HG02870 (cell line): ENCODE results near the gene CLPTM1L.
"Not testable (repeated sequence)": the region's sequence is repeated elsewhere in the genome, so short reads cannot be mapped to it uniquely, and the experiment has no call there.

ENCODE experiments used
- ATAC-seq: cut with Tn5 transposase; IDR thresholded peaks from one replicate; pipeline ENCODE4 v1.9.1; 2021; ENCODE audit warnings: mild to moderate bottlenecking, moderate library complexity; ENCODE audit not compliant: unreplicated experiment

The CLPTM1L gene

DNA sequence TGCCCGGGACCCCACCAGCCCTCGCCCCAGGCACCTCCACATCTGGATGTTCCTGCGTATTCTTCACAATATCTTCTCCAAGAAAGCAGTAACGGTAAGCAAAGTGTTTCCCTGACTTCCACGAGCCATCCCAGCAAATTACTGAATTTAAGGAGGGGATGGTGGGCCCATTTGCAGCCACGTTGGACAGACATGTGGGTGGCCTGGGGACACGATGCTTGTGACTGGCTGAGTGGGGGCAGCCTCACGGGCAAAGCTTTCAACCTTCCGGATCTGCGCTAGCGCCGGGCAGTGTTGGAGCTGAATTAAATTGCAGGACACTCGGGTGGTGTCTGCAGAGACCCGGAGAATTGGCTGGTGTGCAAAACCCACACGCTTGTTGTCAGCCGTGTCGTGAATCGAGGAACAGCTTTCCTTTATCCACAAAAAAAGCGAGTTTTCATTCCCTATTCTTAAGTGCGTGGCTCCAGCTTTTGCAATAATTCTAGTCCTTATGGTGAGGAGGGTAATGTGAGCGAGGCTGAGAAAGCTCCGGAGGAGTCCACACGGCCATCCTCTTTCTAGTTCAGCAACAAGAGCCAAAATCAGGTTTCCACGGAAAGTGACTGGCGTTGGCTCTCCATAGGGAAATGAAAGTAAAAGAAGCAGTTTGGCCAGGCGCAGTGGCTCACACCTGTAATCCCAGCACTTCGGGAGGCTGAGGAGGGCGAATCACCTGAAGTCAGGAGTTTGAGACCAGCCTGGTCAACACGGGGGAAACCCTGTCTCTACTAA, 17.5 kb upstream of the CLPTM1L start:
- ATAC-seq = no peak

- ATAC-seq = no peak
Measured at GRCh38 chr5:1360861-1361260, 16.0 kb upstream of the CLPTM1L start.

DNA sequence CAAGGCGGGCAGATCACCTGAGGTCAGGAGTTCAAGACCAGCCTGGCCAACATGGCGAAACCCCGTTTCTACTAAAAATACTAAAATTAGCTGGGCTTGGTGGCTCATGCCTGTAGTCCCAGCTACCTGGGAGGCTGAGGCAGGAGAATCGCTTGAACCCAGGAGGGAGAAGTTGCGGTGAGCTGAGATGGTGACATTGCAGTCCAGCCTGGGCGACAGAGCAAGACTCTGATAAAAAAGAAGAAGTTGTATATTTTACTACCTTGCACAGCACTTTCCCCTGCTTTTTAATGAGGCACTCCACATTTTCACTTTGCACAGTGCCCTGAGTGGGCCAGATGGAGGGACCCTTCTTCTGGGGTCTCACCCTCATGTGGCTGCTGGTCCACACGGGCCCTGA, 15.5 kb upstream of the CLPTM1L start:
- ATAC-seq = not testable (repeated sequence)

DNA sequence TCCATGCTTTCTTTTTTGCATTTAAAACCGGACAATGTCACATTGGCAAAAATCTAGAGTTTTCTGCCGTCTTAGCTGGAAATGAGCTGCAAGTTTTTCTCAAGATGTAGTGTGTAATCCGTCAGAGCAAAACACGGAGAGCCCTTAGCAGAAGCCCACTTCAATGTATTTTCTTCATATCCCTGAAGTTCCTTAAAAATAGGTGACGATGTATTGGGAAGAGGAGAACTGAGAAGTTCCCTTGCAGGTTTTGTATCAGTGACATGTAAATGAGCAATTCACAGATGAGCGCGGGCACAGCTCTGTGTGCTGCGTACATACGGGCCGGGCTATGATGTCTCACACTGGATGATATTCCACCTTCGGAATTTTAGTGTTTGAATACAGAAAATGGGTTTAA, 14.8 kb upstream of the CLPTM1L start:
- ATAC-seq = no peak

- ATAC-seq = no peak
Measured at GRCh38 chr5:1359031-1359645, 14.2 kb upstream of the CLPTM1L start.

DNA sequence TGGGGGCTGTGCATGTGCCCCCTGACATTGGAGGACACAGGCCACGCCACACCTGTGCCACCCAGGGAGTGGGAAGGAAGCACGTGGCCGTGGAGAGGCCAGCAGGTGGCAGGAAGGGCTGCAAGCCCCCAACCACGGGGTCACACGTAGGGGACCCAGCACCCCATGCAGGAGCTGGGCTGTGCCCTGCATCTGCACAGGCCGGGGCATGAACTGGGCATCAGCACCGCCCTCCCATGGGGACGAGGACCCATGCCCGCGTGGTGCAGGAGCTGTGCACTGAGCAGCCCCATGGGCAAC, 13.8 kb upstream of the CLPTM1L start:
- no peak for ATAC-seq

GRCh38 chr5:1357946-1358725, 13.2 kb upstream of the CLPTM1L start:
- no peak for ATAC-seq

DNA sequence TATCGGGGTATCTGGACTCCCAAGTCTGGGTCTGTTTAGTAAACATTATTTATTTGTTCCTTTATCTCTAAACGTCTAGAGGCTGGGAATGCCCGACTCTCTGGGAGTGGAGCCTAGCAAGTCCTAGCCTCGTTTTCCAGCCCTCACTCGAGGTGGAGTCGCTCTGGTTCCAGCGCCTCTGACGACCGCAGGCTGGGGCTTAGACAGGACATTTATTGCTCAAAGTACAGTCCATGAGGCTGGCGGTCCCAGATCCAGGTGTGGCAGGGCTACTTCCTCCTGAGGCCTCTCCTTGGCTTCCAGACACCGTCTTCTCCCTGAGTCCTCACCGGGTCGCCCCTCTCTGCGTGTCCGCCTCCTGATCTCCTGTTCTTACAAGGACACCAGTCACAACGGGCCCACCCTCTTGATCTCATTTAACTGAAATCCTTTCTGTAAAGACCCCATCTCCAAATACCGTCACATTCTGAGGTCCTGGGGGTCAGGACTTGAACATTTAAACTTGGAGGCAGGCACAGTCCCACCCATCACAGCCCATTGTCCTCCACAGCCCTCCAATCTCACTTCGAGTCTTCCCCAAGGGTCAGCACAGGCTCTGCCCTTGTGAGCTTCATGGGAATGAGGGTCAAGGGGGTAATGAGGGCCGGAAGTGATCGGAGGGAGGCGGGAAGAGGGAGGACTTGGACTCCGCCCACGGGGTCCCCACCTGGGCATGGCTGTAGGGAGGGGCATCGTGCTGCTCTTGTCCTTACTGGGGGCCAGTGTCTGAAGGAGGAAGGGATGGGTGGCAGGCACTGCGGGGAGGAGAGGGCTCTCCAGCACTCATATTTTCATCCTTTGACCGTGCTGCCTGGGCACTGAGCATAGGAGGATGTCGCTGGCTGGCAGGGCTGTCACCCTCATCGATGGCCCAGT, 12.2 kb upstream of the CLPTM1L start:
- no peak for ATAC-seq

- ATAC-seq = no peak
Measured at GRCh38 chr5:1354576-1354975, 9.7 kb upstream of the CLPTM1L start.

GRCh38 chr5:1352231-1353219, 7.6 kb upstream of the CLPTM1L start:
- no peak for ATAC-seq

- ATAC-seq = no peak
Measured at GRCh38 chr5:1351156-1351555, 6.3 kb upstream of the CLPTM1L start.

DNA sequence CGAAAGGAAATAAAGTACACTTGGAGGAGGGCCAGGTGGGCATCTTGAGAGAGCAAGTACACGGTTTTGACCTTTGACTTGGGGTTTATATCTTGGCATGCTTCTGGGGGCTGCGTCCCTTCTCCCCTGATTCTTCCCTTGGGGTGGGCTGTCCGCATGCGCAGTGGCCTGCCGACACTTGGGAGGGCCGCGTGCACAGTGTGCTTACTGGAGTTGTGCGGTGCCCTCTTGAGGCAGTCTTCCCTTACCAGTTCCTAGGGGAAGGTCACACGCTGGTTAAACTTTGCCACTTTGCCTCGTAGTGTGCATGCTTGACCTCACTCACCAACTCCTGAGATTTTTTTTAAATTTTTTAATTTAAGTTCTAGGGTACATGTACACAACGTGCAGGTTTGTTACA, 4.3 kb upstream of the CLPTM1L start:
- no peak for ATAC-seq

DNA sequence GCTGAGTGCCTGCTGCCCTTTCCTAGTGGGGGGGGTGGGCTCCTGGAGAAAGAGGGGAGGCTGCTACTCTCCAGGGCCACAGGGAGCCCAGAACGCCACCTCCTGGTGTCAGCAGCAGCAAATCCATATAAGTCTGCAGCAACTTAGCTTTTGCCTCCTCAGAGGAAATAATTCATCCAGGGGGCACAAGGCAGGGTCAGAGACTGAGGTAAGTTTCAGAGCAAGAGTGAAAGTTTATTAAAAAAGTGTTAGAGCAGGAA, 4.0 kb upstream of the CLPTM1L start:
- ATAC-seq = no peak

DNA sequence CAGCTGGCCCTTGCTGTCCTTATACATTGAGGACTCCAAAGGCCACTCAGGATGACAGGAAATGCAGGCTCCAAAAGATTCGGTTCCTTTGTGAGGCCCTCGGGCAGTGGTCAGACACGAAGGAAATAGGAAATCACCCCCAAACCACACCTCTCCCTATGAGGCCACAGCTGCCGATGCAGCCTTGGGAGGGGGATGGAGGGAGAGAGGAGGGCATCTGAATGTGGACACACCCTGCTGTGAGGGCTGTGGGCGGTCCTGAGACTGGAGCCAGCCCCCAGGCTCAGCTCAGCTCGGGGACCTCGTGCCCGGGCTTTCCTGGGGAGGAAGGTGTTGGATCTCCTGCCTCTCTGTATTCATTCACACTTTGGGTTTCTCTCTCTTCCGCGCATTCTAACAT, 2.7 kb upstream of the CLPTM1L start:
- ATAC-seq = no peak

DNA sequence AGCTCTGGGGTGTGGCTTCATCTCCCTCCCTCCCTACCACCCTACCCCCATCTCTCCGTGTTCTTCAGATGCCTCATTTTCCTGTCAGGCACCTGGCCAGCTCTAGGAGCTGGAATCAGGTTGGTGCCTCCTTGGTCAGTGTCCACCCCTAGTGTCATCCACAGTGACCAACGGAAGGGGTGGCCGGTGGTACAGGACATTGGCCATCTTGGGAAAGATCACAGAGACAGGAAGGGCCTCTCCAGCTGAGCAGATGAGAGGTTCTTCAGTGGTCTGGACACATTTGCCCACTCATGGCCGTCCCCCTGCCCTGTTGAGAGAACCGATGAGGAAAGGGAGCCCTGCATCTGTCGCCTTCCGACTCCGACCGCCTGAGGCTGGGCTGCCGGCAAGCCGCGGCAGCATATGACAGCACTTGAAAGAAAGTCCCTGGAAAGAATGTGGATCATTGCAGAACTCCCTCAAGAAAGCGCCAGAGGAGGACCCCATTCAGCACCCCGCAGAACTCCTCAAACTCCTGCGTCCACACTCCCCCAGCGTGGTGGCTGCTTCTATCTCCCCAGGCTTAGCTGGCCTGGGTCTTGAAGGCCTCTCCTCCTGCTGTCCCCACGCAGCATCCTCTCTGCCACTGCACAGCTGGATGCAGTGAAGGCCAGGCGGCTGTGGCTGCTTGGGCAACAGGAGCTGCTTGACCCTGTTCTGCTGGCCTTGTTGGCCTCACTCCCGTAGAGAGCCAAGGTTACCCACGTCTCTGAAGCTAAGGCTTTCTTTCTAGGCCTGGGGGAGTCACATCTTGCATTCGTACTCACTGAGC, 1.9 kb upstream of the CLPTM1L start:
- ATAC-seq = no peak

DNA sequence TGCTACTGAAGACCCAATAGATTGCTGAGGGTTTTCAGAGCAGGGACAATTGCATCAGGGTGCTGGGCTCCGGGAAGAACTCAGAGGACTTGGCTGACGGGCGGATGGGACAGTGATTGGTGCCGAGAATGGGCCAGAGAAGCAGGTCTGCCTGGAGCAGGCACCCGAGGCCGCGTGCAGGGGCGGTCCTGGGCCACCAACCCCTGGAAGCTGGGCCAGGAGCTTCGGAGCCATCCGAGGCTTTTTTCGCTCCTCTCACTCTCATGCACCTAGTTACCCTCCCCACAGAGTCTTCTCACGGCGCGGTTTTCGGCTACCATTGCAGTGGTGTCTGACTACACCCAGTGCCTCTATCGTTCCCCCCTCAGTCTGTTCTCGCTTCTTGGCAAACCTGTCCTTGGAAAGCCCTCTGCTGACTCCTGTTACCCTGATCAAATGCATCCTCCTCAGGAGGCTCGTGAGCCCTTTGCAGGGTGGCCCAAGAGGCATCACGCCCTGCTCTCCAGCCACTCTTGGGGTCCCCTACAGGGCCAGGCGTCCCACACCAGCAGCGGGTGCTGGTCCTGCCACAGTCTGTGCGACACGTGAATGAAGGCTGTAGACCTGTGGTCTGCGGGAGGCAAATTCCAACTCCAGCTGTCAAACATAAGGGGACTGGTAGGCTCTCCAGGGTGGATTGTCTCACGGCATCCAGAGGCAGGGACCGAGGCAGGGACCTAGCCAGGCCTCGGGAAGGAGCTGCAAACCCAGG, 1.2 kb upstream of the CLPTM1L start:
- no peak for ATAC-seq

DNA sequence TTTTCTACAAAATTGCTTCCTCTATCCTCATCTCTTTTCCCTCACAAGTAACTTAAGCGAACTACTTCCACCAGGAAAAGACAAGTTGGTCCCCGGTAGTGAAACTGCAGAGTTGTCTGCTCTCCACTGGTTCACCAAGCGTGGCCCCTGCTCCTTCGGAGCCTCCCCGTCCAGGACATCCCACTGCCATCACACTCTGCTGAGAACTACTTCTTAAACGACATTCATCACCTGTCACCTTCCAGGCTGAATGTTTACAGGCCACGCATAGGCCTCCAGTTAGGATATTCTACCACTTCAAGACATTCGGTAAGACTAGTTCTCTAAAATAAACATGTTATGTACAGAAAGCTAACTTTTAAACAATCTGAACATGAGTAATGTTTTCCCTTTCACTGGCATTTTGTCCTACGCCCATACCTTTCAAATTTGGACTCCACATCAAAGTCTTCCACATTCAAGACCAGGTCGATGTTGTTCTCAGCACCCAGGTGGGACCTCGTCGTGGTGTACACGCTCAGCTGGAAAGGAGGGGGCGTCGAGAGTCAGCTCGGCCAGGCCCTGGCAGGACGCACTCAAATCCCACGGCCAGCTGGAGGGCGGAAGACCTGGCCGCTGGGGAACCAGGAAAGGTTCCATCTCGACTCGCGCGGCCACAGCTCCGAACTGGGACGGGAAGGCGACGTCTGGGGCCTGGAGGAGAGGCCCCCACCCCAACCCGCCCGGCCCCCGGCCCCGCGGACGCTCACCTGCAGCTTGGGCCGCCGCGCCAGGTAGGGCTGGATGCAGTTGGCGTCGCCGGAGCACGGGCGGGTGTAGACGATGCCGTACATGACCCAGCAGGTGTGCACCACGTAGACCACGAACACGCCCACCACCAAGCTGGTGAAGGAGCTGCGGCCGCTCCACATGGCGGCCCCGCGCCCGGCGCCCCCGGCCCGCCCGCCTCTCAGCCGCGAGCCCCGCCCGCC, 683 bp downstream of the CLPTM1L start:
- peak; percentile 19 for ATAC-seq
